Measurements from ENCODE around the gene CEND1. TPM values are rescaled to one million over a fixed set of nuclear protein-coding genes. Genes with fewer than 3 reads are reported as not detected.
A peak's percentile ranks its signal among the peaks of the same experiment; 100 is the strongest.

CEND1 gene
- polyA plus RNA-seq, 1 experiment = 0.55 TPM

- POLR2A ChIA-PET = interaction anchor here (0.6 to 0.7 kb wide), 2 partner anchors 13 to 18 kb away, joined by 3 read pairs; no protein-coding TSS in a partner anchor
- Histone ChIP-seq H3K27me3 (ENCODE audit: control insufficient read depth, insufficient read depth, low read length) (no peaks in the 10 kb centered on the region), H3K9me3 (ENCODE audit: control insufficient read depth, insufficient read depth, low read length) (no peaks in the 10 kb centered on the region; the same call in 1 of the 2 replicates), H3K27ac (ENCODE audit: low read depth, low read length) (no peak overlapping the region), H3K4me3 (ENCODE audit: low read depth, low read length) (no peak overlapping the region)
- TF ChIP-seq CTCF (IDR thresholded peaks at IDR 0.05; ENCODE audit: low read depth, low read length) = no peak
- CTCF ChIA-PET = interaction anchor here (0.6 to 0.8 kb wide), 2 partner anchors 11 to 113 kb away, joined by 3 to 4 read pairs; no protein-coding TSS in a partner anchor
- DNase-seq (ENCODE audit: low read depth, low spot score) = no peak
Observed at GRCh38 chr11:837189-837989, 47.5 kb upstream of the CEND1 start.

- Histone ChIP-seq H3K27ac (ENCODE audit: low read depth, low read length) (no peak overlapping the region), H3K27me3 (ENCODE audit: control insufficient read depth, insufficient read depth, low read length) (no peaks in the 10 kb centered on the region), H3K4me3 (ENCODE audit: low read depth, low read length) (no peak overlapping the region), H3K9me3 (ENCODE audit: control insufficient read depth, insufficient read depth, low read length) (no peaks in the 10 kb centered on the region; the same call in 1 of the 2 replicates)
- ChIA-PET CTCF (interaction anchor here (0.8 kb wide), 1 partner anchor 11 kb away, joined by 4 read pairs; no protein-coding TSS in a partner anchor), POLR2A (interaction anchor here (0.7 kb wide), 1 partner anchor 17 kb away, joined by 3 read pairs; no protein-coding TSS in a partner anchor)
- TF ChIP-seq CTCF (IDR thresholded peaks at IDR 0.05; ENCODE audit: low read depth, low read length) = no peak
- DNase-seq (ENCODE audit: low read depth, low spot score) = no peak
Observed at GRCh38 chr11:836700-837099, 46.8 kb upstream of the CEND1 start.

GRCh38 chr11:836274-836673, 46.4 kb upstream of the CEND1 start:
- POLR2A ChIA-PET = no interaction called here
- no peaks in the 10 kb centered on the region; the same call in 1 of the 2 replicates for H3K9me3 ChIP-seq (ENCODE audit: control insufficient read depth, insufficient read depth, low read length)

GRCh38 chr11:834371-835316, 44.8 kb upstream of the CEND1 start:
- no peaks in the 10 kb centered on the region; the same call in 1 of the 2 replicates for H3K9me3 ChIP-seq (ENCODE audit: control insufficient read depth, insufficient read depth, low read length)
- H3K4me3 ChIP-seq (ENCODE audit: low read depth, low read length) = peak overlapping the region; percentile 77
- POLR2A ChIA-PET = interaction anchor here (0.5 to 4.9 kb wide), 6 partner anchors 9 to 85 kb away, joined by 3 to 66 read pairs (median 8); partner anchors contain the start of genes PNPLA2, POLR2L, RPLP2 and TSPAN4
- TF ChIP-seq CTCF (IDR thresholded peaks at IDR 0.05; ENCODE audit: low read depth, low read length) = no peak
- no peaks in the 10 kb centered on the region for H3K27me3 ChIP-seq (ENCODE audit: control insufficient read depth, insufficient read depth, low read length)
- DNase-seq (ENCODE audit: low read depth, low spot score) = no peak
- H3K27ac ChIP-seq (ENCODE audit: low read depth, low read length) = peak overlapping the region; percentile 77
- CTCF ChIA-PET = no interaction called here

More at GRCh38 chr11:836274-836673, 46.4 kb upstream of the CEND1 start:
- H3K4me3 ChIP-seq (ENCODE audit: low read depth, low read length) = no peak overlapping the region
- H3K27me3 ChIP-seq (ENCODE audit: control insufficient read depth, insufficient read depth, low read length) = no peaks in the 10 kb centered on the region
- H3K27ac ChIP-seq (ENCODE audit: low read depth, low read length) = no peak overlapping the region
- DNase-seq (ENCODE audit: low read depth, low spot score) = no peak
- no peak for TF ChIP-seq CTCF (IDR thresholded peaks at IDR 0.05; ENCODE audit: low read depth, low read length)
- CTCF ChIA-PET = interaction anchor here (0.8 kb wide), 1 partner anchor 12 kb away, joined by 4 read pairs; no protein-coding TSS in a partner anchor

Data from AG04450 (cell line).